HepG2 (cell line): ENCODE results near the gene TIAM1. TPM values are rescaled to one million over a fixed set of nuclear protein-coding genes. Genes with fewer than 3 reads are reported as not detected.

Experiments used
- ATAC-seq: fragments of 200-7000 bp; cut with Tn5 transposase; 3 replicates; pipeline ENCODE4 v1.9.1; 2020; ENCODE audit warnings: mild to moderate bottlenecking, moderate library complexity
- BruUV-seq: library from RNA; stranded (reverse); fragments of 400-500 nt; replicated peaks from 2 replicates; lab custom pipeline; 2021; lab: Mats Ljungman, UMichigan
- CTCF ChIA-PET: fragments of 300-600 bp; formaldehyde crosslinking; extraction: SDS; loops from one replicate; lab custom pipeline; 2021; ENCODE audit warnings: low total read pairs, inconsistent platforms, low intra/inter-chr PET ratio; lab: Yijun Ruan, JAX
- POLR2A ChIA-PET: fragments of 350-600 bp; sonication (Branson Sonifier 250); formaldehyde crosslinking; loops from one replicate; lab custom pipeline; 2020; ENCODE audit warnings: antibody characterized with exemption, inconsistent platforms; lab: Yijun Ruan, JAX
- DNase-seq: peaks from one replicate; pipeline ENCODE4 v3.0.0-alpha.2; 2015; ENCODE audit warnings: low spot score
- FAIRE-seq: peaks from 3 replicates; lab custom pipeline; 2011; peaks lifted over from hg19 to GRCh38; lab: Jason Lieb, UNC
- H2AFZ ChIP-seq: one replicate; pipeline ENCODE4 v1.6.1; 2011; ENCODE audit warnings: low read length, inconsistent platforms
- H3K27ac ChIP-seq: fragments of 300-600 bp; 3 replicates; pipeline ENCODE4 v1.8.0; 2011; ENCODE audit warnings: mixed run types, mild to moderate bottlenecking, mixed read lengths, low read length, inconsistent platforms; ENCODE audit not compliant: insufficient read depth; ENCODE audit errors: extremely low read length
- H3K27me3 ChIP-seq, 2 experiments: fragments of 200-600 bp in 1 of 2; 2 replicates in 1 of 2; 3 replicates in 1 of 2; pipeline versions ENCODE4 v1.6.0 to v1.8.0; 2011; ENCODE audit warnings: low read length in 2 of 2, mild to moderate bottlenecking in 2 of 2, moderate library complexity in 2 of 2, inconsistent platforms in 1 of 2; ENCODE audit not compliant: insufficient read depth in 2 of 2, control insufficient read depth in 1 of 2
- H3K36me3 ChIP-seq, 2 experiments: fragments of 200-600 bp in 1 of 2; replicated peaks in 1 of 2; 2 replicates in 1 of 2; 3 replicates in 1 of 2; pipeline versions ENCODE4 v1.5.1 to v1.8.0; 2011; ENCODE audit warnings: low read length in 2 of 2, inconsistent platforms in 1 of 2; ENCODE audit not compliant: insufficient read depth in 2 of 2, control insufficient read depth in 1 of 2
- H3K4me1 ChIP-seq: 2 replicates; pipeline ENCODE4 v1.5.1; 2012; ENCODE audit warnings: low read length, inconsistent platforms; ENCODE audit not compliant: insufficient read depth
- H3K4me2 ChIP-seq: 2 replicates; pipeline ENCODE4 v1.6.0; 2011; ENCODE audit warnings: low read depth, low read length, inconsistent platforms
- H3K4me3 ChIP-seq, 3 experiments: fragments of 200-600 bp in 1 of 3; sonication (generic), shearing (Covaris generic) in 1 of 3; replicated peaks in 1 of 3; 2 replicates each; pipeline ENCODE4 v1.5.1; 2011 to 2016; ENCODE audit warnings: low read length in 3 of 3, inconsistent platforms in 2 of 3, low read depth in 2 of 3, mild to moderate bottlenecking in 2 of 3, control low read depth in 1 of 3, mixed read lengths in 1 of 3; ENCODE audit not compliant: insufficient read depth in 1 of 3
- H3K79me2 ChIP-seq: one replicate; pipeline ENCODE4 v1.6.1; 2011; ENCODE audit warnings: low read length, inconsistent platforms; ENCODE audit not compliant: insufficient read depth
- H3K9ac ChIP-seq: 2 replicates; pipeline ENCODE4 v1.6.0; 2011; ENCODE audit warnings: mild to moderate bottlenecking, low read depth, low read length, inconsistent platforms; ENCODE audit not compliant: insufficient read depth
- H3K9me3 ChIP-seq: 2 replicates; pipeline ENCODE4 v1.5.1; 2012; ENCODE audit warnings: mild to moderate bottlenecking, low read length
- H4K20me1 ChIP-seq: 2 replicates; pipeline ENCODE4 v1.6.0; 2011; ENCODE audit warnings: inconsistent platforms, mild to moderate bottlenecking, low read length, moderate library complexity; ENCODE audit not compliant: insufficient read depth
- CENPX ChIP-seq: sonication (generic); formaldehyde crosslinking; IDR thresholded peaks from 2 replicates; pipeline ENCODE4 v1.9.0; 2021; ENCODE audit warnings: mild to moderate bottlenecking, missing genetic modification reagents, moderate library complexity
- HNF4A ChIP-seq: sonication (generic); formaldehyde crosslinking; IDR thresholded peaks from 2 replicates; pipeline ENCODE4 v1.4.0; 2020; ENCODE audit warnings: missing genetic modification reagents
- KDM5A ChIP-seq: fragments of 200-600 bp; sonication (generic); IDR thresholded peaks from 2 replicates; pipeline ENCODE4 v1.7.0; 2018; ENCODE audit warnings: antibody characterized with exemption, mild to moderate bottlenecking, low read length, borderline replicate concordance
- NCOA2 ChIP-seq: sonication (generic); formaldehyde crosslinking; IDR thresholded peaks from 2 replicates; pipeline ENCODE4 v1.8.0; 2022; ENCODE audit warnings: inconsistent platforms
- PRMT3 ChIP-seq: sonication (generic); formaldehyde crosslinking; IDR thresholded peaks from 2 replicates; pipeline ENCODE4 v1.8.1; 2022; ENCODE audit warnings: low read depth, mild to moderate bottlenecking, moderate library complexity, missing genetic modification reagents, borderline replicate concordance
- RNF2 ChIP-seq: fragments of 450-650 bp; conservative IDR thresholded peaks from 2 replicates; pipeline ENCODE4 v1.6.1; 2016; ENCODE audit warnings: low read depth
- SMAD1 ChIP-seq: sonication (generic); formaldehyde crosslinking; IDR thresholded peaks from 2 replicates; pipeline ENCODE4 v1.4.0; 2020; ENCODE audit warnings: missing genetic modification reagents, low read depth, mild to moderate bottlenecking, borderline replicate concordance
- SMAD3 ChIP-seq: sonication (generic); formaldehyde crosslinking; IDR thresholded peaks from 2 replicates; pipeline ENCODE4 v1.4.0; 2020; ENCODE audit warnings: missing genetic modification reagents
- THRA ChIP-seq: sonication (generic); formaldehyde crosslinking; IDR thresholded peaks from 2 replicates; pipeline ENCODE4 v1.4.0; 2020; ENCODE audit warnings: missing genetic modification reagents, borderline replicate concordance
- ZBTB7B ChIP-seq: sonication (generic); formaldehyde crosslinking; IDR thresholded peaks from 2 replicates; pipeline ENCODE4 v1.4.0; 2020; ENCODE audit warnings: missing genetic modification reagents
- ZKSCAN1 ChIP-seq: fragments of 150-350 bp; IDR thresholded peaks from 2 replicates; pipeline ENCODE4 v1.6.1; 2014; ENCODE audit warnings: low read length
- ZMYM4 ChIP-seq: sonication (generic); formaldehyde crosslinking; IDR thresholded peaks from 2 replicates; pipeline ENCODE4 v1.8.1; 2023; ENCODE audit warnings: mild to moderate bottlenecking, missing genetic modification reagents
- WGBS: methylation state at CpG from one replicate; pipeline ENCODE4 v1.1.6; 2017; ENCODE audit warnings: low lambda C conversion rate; 5-methylcytosine and 5-hydroxymethylcytosine counted together
- in situ Hi-C: cut with HindIII; loops from 2 replicates; pipeline ENCODE4 v1.10.0; 2017; ENCODE audit warnings: low pct_unique_long_range_greater_than_20kb; ENCODE audit not compliant: extremely low pct_ligation_motif_present
- intact Hi-C: fragments of 100-400 bp; cut with micrococcal nuclease; formaldehyde crosslinking; loops from one replicate; pipeline ENCODE4 v1.10.0; 2022; ENCODE audit not compliant: unreplicated experiment
- polyA plus RNA-seq, 8 experiments: library from polyadenylated mRNA; depleted of rRNA in 3 of 8; stranded (reverse) in 7 of 8; unstranded in 1 of 8; fragments of >200 nt; fragmentation: Illumina TruSeq in 4 of 8; extraction: Trizol in 4 of 8; gene quantifications; 2 replicates each; pipeline versions ENCODE4 v1.2.1 to v1.2.3, GENCODE V29; 2011 to 2016; ENCODE audit warnings: low read depth in 4 of 8, missing spikeins in 1 of 8, mixed read lengths in 1 of 8; ENCODE audit not compliant: insufficient read depth in 1 of 8
- total RNA-seq, 5 experiments: library from RNA; depleted of rRNA; stranded (reverse); fragments of >200 nt; fragmentation: Illumina TruSeq; extraction: Trizol; gene quantifications; 2 replicates each; pipeline ENCODE4 v1.2.3, GENCODE V29; 2016; ENCODE audit warnings: low read depth in 1 of 5

Gene TIAM1
- total and polyA plus RNA-seq, 2 of the 13 experiments (the other 11 are each of a cell fraction or from before 2014, with no cell fraction given) = 0.13 to 0.24 TPM

- H3K27ac ChIP-seq = no peak overlapping the region
- no peaks in the 10 kb centered on the region for H3K27me3 ChIP-seq
- ATAC-seq (no peak), FAIRE-seq (no peak), DNase-seq (no peak)
- ChIA-PET POLR2A (no interaction called here), CTCF (no interaction called here)
- H3K36me3 ChIP-seq = no peaks in the 10 kb centered on the region
- H3K9ac ChIP-seq = no peak overlapping the region
- H3K79me2 ChIP-seq = no peaks in the 10 kb centered on the region
- H3K4me3 ChIP-seq = no peak overlapping the region
- no peak overlapping the region for H2AFZ ChIP-seq
- in situ Hi-C loops = no loop called here
- H3K9me3 ChIP-seq = no peaks in the 10 kb centered on the region
- 52% methylated on average over 4 of the region's 4 CpGs for WGBS
- no TSS peak for BruUV-seq
- no peak for TF ChIP-seq THRA (CRISPR knock-in tag)
- TF ChIP-seq ZMYM4 (CRISPR knock-in tag) = no peak
- no peak for TF ChIP-seq ZBTB7B (CRISPR knock-in tag)
- TF ChIP-seq PRMT3 = no peak
- no peak for TF ChIP-seq CENPX (CRISPR knock-in tag)
- no peak for TF ChIP-seq ZKSCAN1
- TF ChIP-seq SMAD1 = no peak
- no peak for TF ChIP-seq SMAD3 (CRISPR knock-in tag)
- no peak for TF ChIP-seq RNF2
- TF ChIP-seq NCOA2 (CRISPR knock-in tag) = no peak
- TF ChIP-seq HNF4A = no peak
- no peak for TF ChIP-seq KDM5A
- no peaks in the 10 kb centered on the region for H4K20me1 ChIP-seq
- no peaks in the 10 kb centered on the region for H3K4me1 ChIP-seq
- intact Hi-C loops = no loop called here
- no peak overlapping the region for H3K4me2 ChIP-seq
Measured at GRCh38 chr21:31258073-31258472, 86.0 kb downstream of the TIAM1 start.
